HEK293 (cell line): ENCODE measurements around the gene SCAANT1.

Experiments used
- PRDM10 ChIP-seq: fragments of 450-650 bp; formaldehyde crosslinking; IDR thresholded peaks from 2 replicates; pipeline ENCODE4 v1.5.1; 2016; ENCODE audit warnings: missing biosample characterization, missing genetic modification characterization
- YY1 ChIP-seq: fragments of 450-650 bp; formaldehyde crosslinking; IDR thresholded peaks from 2 replicates; pipeline ENCODE4 v1.5.1; 2018; ENCODE audit warnings: missing biosample characterization, missing genetic modification characterization

GRCh38 chr3:63920001-63920400 lies 7.8 kb upstream of the SCAANT1 start:
- no peak for TF ChIP-seq YY1
- no peak for TF ChIP-seq PRDM10
